Astrocyte of the spinal cord (primary cell): Measurements from ENCODE around the gene EPB41L4B.
"Not testable (repeated sequence)": the region's sequence is repeated elsewhere in the genome, so short reads cannot be mapped to it uniquely, and the experiment has no call there.

Experiments
- DNase-seq: peaks from one replicate; pipeline ENCODE4 v3.0.0; 2011; ENCODE audit warnings: low read depth, low spot score
- H3K4me3 ChIP-seq: 2 replicates; pipeline ENCODE4 v1.5.1; 2011; ENCODE audit warnings: low read depth, mild to moderate bottlenecking, low read length, moderate library complexity
- in situ Hi-C: cut with HindIII; loops from 2 replicates; pipeline ENCODE4 v1.10.0; 2017; ENCODE audit warnings: low sequenced_read_pairs
- TF ChIP-seq, protein P1 (sequence below): IDR thresholded peaks from 2 replicates; pipeline ENCODE4 v1.5.1; 2012; ENCODE audit warnings: low read depth, mild to moderate bottlenecking, low read length, inconsistent platforms

Gene EPB41L4B

DNA sequence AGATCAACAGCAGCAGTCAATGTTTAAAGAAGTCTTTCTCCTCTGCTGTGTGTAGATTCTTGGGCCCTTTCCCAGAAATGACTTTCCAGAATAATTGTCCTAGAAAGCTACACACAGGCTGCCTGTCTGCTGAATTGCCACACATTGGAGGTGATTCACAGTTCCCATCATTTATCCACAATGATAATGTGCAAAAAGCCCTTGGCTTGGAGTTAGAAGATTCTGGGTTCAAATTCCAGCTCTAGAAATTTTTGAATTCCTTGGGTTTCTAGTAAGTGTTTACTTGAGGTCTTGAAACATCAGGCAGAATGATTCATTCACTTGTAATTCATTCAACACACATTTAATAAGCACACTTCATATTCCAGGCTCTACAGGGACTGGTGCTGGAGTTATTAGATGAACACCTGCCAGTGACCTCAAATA, 28.6 kb upstream of the EPB41L4B start:
- in situ Hi-C loops: no loop called here
- DNase-seq: peak; percentile 91
- H3K4me3 ChIP-seq: no peak overlapping the region
- TF ChIP-seq, protein P1, sequence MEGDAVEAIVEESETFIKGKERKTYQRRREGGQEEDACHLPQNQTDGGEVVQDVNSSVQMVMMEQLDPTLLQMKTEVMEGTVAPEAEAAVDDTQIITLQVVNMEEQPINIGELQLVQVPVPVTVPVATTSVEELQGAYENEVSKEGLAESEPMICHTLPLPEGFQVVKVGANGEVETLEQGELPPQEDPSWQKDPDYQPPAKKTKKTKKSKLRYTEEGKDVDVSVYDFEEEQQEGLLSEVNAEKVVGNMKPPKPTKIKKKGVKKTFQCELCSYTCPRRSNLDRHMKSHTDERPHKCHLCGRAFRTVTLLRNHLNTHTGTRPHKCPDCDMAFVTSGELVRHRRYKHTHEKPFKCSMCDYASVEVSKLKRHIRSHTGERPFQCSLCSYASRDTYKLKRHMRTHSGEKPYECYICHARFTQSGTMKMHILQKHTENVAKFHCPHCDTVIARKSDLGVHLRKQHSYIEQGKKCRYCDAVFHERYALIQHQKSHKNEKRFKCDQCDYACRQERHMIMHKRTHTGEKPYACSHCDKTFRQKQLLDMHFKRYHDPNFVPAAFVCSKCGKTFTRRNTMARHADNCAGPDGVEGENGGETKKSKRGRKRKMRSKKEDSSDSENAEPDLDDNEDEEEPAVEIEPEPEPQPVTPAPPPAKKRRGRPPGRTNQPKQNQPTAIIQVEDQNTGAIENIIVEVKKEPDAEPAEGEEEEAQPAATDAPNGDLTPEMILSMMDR: no peak

GRCh38 chr9:109346904-109347303, 26.0 kb upstream of the EPB41L4B start:
- no peak overlapping the region for H3K4me3 ChIP-seq
- TF ChIP-seq, protein P1: no peak
- in situ Hi-C loops: no loop called here
- DNase-seq: no peak

GRCh38 chr9:109344866-109345265, 24.0 kb upstream of the EPB41L4B start:
- DNase-seq: no peak
- TF ChIP-seq, protein P1: no peak
- H3K4me3 ChIP-seq: no peak overlapping the region
- in situ Hi-C loops: no loop called here

- in situ Hi-C loops: no loop called here
- no peak for DNase-seq
- no peak overlapping the region for H3K4me3 ChIP-seq
- TF ChIP-seq, protein P1: no peak
Measured at GRCh38 chr9:109342878-109343277, 22.0 kb upstream of the EPB41L4B start.

- DNase-seq: no peak
- TF ChIP-seq, protein P1: no peak
- in situ Hi-C loops: no loop called here
- H3K4me3 ChIP-seq: no peak overlapping the region
Measured at GRCh38 chr9:109341561-109341960, 20.7 kb upstream of the EPB41L4B start.

DNA sequence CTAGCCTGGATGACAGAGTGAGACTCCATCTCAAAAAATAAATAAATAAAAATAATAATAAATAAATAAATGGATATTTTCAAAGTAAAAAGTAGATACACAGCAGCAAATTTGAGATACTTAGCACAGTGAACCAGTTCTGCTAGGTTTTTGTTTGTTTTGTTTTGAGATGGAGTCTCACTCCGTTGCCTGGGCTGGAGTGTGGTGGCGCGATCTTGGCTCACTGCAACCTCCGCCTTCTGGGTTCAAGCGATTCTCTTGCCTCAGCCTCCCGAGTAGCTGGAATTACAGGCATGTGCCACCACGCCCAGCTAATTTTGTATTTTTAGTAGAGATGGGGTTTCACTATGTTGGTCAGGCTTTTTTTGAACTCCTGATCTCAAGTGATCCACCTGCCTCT, 20.1 kb upstream of the EPB41L4B start:
- DNase-seq, in situ Hi-C loops, H3K4me3 ChIP-seq: not testable (repeated sequence)

DNA sequence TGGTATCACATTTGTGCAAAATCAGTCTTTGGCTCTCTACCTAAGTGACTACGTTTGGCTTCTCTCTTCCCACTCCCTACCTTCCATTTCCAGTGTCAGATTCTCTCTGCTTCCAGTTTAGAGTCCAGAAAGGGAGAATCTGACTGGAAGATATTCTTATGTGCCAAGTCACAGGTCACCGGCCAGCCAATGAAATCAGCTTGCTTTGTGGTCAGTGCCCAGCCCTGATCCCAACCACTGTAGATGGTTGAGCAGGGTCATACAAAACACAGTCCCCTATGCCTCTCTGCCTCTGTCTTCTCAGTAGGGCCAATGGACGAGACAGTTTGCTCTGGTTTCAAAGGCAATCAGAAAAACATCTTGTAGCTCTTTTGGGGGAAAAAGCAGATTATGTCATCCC, 15.6 kb upstream of the EPB41L4B start:
- in situ Hi-C loops: no loop called here

More for the DNA sequence above, 15.6 kb upstream of the EPB41L4B start:
- no peak overlapping the region for H3K4me3 ChIP-seq
- TF ChIP-seq, protein P1: no peak
- no peak for DNase-seq
